SU-DHL-6 (cell line): ENCODE measurements around the gene MTA3.
"Not testable (repeated sequence)": the region's sequence is repeated elsewhere in the genome, so short reads cannot be mapped to it uniquely, and the experiment has no call there.

Experiments
- H2AFZ ChIP-seq: fragments of 200-600 bp; sonication (generic); 2 replicates; pipeline ENCODE4 v1.6.1; 2014; ENCODE audit warnings: low read depth, mild to moderate bottlenecking, moderate library complexity, mixed read lengths, antibody characterized with exemption, low read length; ENCODE audit not compliant: severe bottlenecking
- H3F3A ChIP-seq: fragments of 200-600 bp; shearing (Covaris generic); 2 replicates; pipeline ENCODE4 v1.6.0; 2016; ENCODE audit warnings: antibody characterized with exemption, mild to moderate bottlenecking; ENCODE audit not compliant: insufficient read depth
- H3K27ac ChIP-seq: fragments of 200-600 bp; sonication (generic); 2 replicates; pipeline ENCODE4 v1.5.1; 2016; ENCODE audit warnings: low read depth, mild to moderate bottlenecking, low read length, moderate library complexity, mixed read lengths
- H3K27me3 ChIP-seq: fragments of 200-600 bp; sonication (generic), shearing (Covaris generic); 2 replicates; pipeline ENCODE4 v1.6.0; 2014; ENCODE audit warnings: mild to moderate bottlenecking, low read length
- H3K36me3 ChIP-seq: fragments of 200-600 bp; sonication (generic); 2 replicates; pipeline ENCODE4 v1.6.1; 2014; ENCODE audit warnings: mild to moderate bottlenecking, low read length, mixed read lengths
- H3K4me2 ChIP-seq: fragments of 300-600, 200-600 bp; shearing (Covaris generic), sonication (generic); 2 replicates; pipeline ENCODE4 v1.6.0; 2014; ENCODE audit warnings: low read length, low read depth, mild to moderate bottlenecking; ENCODE audit not compliant: poor library complexity, severe bottlenecking
- H3K4me3 ChIP-seq: fragments of 200-600 bp; sonication (generic); 2 replicates; pipeline ENCODE4 v1.5.1; 2014; ENCODE audit warnings: antibody characterized with exemption, low read length, mild to moderate bottlenecking, mixed read lengths; ENCODE audit not compliant: insufficient read depth, poor library complexity, severe bottlenecking
- H3K79me2 ChIP-seq: fragments of 200-600 bp; sonication (generic); 2 replicates; pipeline ENCODE4 v1.6.1; 2014; ENCODE audit warnings: mild to moderate bottlenecking, low read length, moderate library complexity; ENCODE audit not compliant: insufficient read depth
- H3K9ac ChIP-seq: fragments of 200-600 bp; sonication (generic); 2 replicates; pipeline ENCODE4 v1.7.0; 2014; ENCODE audit warnings: mild to moderate bottlenecking, low read length
- H3K9me2 ChIP-seq: fragments of 200-600 bp; sonication (generic); replicated peaks from 2 replicates; pipeline ENCODE4 v1.6.1; 2014; ENCODE audit warnings: low read length; ENCODE audit not compliant: insufficient read depth
- H3K9me3 ChIP-seq: fragments of 200-600 bp; sonication (generic); 2 replicates; pipeline ENCODE4 v1.6.1; 2014; ENCODE audit warnings: low read length, mixed read lengths; ENCODE audit not compliant: insufficient read depth
- H4K20me1 ChIP-seq: fragments of 200-600 bp; sonication (generic); 2 replicates; pipeline ENCODE4 v1.6.1; 2014; ENCODE audit warnings: low read depth, mild to moderate bottlenecking, antibody characterized with exemption, low read length, moderate library complexity, mixed read lengths
- EZH2phosphoT487 ChIP-seq: fragments of 200-600 bp; sonication (generic), shearing (Covaris generic); conservative IDR thresholded peaks from 2 replicates; pipeline ENCODE4 v1.6.1; 2018; ENCODE audit warnings: mild to moderate bottlenecking, antibody characterized with exemption, low read length, moderate library complexity, mixed read lengths
- TF ChIP-seq, protein P1 (sequence below): fragments of 200-600 bp; sonication (generic); IDR thresholded peaks from one replicate; pipeline ENCODE4 v1.5.1; 2017; ENCODE audit warnings: antibody characterized with exemption, mild to moderate bottlenecking, low read length, moderate library complexity; ENCODE audit not compliant: insufficient read depth, poor library complexity, severe bottlenecking

The MTA3 gene

DNA sequence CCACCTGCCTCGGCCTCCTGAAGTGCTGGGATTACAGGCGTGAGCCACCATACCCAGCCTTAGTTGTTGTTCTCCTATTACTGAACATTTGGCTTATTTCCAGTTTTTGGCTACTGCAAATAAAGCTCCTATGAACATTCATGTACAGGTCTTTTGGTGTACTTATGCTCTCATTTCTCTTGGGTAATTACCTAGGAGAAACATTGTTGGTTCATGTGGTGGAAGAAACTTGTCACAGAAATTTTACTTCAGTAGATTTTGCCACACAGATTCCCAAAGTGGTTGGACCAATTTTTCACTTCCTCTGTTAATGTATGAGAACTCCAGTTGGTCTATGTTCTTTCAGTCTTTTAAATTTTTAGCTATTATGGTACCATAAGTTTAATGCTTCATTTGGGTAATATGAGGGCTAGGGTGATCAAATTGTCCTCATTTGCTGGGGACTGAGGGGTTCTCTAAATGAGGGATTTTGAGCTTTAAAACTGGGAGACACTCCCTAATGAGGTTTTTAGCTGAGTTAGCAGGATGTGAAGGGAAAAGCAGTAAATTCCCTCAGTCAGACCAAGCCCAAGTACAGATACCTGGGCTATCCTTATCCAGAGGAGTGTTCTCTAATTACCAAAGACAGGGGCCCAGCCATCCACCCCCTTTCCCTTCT is 33.9 kb downstream of the MTA3 start:
- Histone ChIP-seq H3K4me3 (no peak overlapping the region), H3K9me2 (no peaks in the 10 kb centered on the region), H2AFZ (no peak overlapping the region), H3F3A (peaks cover 26% of the 10 kb centered on the region), H3K9me3 (no peaks in the 10 kb centered on the region), H3K9ac (no peak overlapping the region), H3K4me2 (no peak overlapping the region), H3K36me3 (peaks cover 3% of the 10 kb centered on the region; the same call in 1 of the 2 replicates), H3K79me2 (peaks cover 70% of the 10 kb centered on the region), H3K27ac (no peak overlapping the region), H4K20me1 (no peaks in the 10 kb centered on the region), H3K27me3 (no peaks in the 10 kb centered on the region)
- TF ChIP-seq, protein P1, sequence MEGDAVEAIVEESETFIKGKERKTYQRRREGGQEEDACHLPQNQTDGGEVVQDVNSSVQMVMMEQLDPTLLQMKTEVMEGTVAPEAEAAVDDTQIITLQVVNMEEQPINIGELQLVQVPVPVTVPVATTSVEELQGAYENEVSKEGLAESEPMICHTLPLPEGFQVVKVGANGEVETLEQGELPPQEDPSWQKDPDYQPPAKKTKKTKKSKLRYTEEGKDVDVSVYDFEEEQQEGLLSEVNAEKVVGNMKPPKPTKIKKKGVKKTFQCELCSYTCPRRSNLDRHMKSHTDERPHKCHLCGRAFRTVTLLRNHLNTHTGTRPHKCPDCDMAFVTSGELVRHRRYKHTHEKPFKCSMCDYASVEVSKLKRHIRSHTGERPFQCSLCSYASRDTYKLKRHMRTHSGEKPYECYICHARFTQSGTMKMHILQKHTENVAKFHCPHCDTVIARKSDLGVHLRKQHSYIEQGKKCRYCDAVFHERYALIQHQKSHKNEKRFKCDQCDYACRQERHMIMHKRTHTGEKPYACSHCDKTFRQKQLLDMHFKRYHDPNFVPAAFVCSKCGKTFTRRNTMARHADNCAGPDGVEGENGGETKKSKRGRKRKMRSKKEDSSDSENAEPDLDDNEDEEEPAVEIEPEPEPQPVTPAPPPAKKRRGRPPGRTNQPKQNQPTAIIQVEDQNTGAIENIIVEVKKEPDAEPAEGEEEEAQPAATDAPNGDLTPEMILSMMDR = no peak
- no peak for TF ChIP-seq EZH2phosphoT487

DNA sequence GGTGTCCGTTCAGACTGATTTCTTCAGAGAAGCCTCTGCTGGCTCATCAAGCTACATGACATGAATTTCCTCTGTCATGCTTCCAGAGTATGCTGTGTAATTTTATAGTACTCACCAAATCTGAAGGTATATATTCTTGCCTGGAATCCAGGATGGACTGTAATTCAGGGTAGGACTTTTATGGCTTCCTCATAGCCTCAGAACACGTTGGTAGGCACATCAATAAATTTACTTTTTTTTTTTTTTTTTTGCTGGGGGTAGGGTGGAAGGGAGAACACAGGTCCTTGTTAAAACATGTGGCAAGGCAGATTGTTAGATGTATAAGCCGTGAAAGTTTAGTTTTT is 34.4 kb downstream of the MTA3 start:
- Histone ChIP-seq H3K79me2 (peaks cover 67% of the 10 kb centered on the region), H3K9me3 (no peaks in the 10 kb centered on the region), H3K36me3 (peaks cover 3% of the 10 kb centered on the region; the same call in 1 of the 2 replicates), H3K4me2 (no peak overlapping the region), H3K9ac (no peak overlapping the region), H3K27ac (no peak overlapping the region), H3F3A (peaks cover 25% of the 10 kb centered on the region), H3K4me3 (no peak overlapping the region), H3K9me2 (no peaks in the 10 kb centered on the region), H4K20me1 (no peaks in the 10 kb centered on the region), H2AFZ (no peak overlapping the region), H3K27me3 (no peaks in the 10 kb centered on the region)
- TF ChIP-seq, protein P1 = no peak

DNA sequence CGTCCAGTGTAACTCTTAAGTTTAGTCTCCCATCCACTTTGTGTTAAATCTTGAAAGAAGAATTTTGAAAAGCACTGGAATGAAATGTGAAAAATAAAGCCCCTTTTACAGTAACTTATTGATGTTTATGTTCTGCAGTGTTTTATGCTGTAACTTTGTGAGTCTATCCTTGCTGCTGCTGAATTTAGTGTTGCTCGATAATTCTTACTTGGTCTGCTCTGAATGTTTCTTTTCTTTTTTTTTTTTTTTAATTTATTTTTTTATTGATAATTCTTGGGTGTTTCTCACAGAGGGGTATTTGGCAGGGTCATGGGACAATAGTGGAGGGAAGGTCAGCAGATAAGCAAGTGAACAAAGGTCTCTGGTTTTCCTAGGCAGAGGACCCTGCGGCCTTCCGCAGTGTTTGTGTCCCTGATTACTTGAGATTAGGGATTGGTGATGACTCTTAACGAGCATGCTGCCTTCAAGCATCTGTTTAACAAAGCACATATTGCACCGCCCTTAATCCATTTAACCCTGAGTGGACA is 36.0 kb downstream of the MTA3 start:
- H3K27ac ChIP-seq = not testable (repeated sequence)

DNA sequence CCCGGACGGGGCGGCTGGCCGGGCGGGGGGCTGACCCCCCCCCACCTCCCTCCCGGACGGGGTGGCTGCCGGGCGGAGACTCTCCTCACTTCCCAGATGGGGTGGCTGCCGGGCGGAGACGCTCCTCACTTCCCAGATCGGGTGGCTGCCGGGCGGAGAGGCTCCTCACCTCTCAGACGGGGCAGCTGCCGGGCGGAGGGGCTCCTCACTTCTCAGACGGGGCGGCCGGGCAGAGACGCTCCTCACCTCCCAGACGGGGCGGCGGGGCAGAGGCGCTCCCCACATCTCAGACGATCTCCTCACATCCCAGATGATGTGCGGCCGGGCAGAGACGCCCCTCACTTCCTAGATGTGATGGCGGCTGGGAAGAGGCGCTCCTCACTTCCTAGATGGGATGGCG is 37.7 kb downstream of the MTA3 start:
- H4K20me1 ChIP-seq, H3K4me2 ChIP-seq, H3F3A ChIP-seq, H2AFZ ChIP-seq, H3K9ac ChIP-seq, H3K27ac ChIP-seq, H3K9me3 ChIP-seq, H3K9me2 ChIP-seq, H3K27me3 ChIP-seq, H3K4me3 ChIP-seq: not testable (repeated sequence)
- Histone ChIP-seq H3K79me2 (peaks cover 54% of the 10 kb centered on the region), H3K36me3 (peaks cover 17% of the 10 kb centered on the region)

More for the DNA sequence above, 36.0 kb downstream of the MTA3 start:
- H2AFZ ChIP-seq, H4K20me1 ChIP-seq, H3K9me2 ChIP-seq, H3K36me3 ChIP-seq, H3K27me3 ChIP-seq, H3K4me3 ChIP-seq, H3F3A ChIP-seq, H3K9ac ChIP-seq, H3K4me2 ChIP-seq, H3K9me3 ChIP-seq: not testable (repeated sequence)
- H3K79me2 ChIP-seq = peaks cover 62% of the 10 kb centered on the region
